ENCODE data around the gene SREK1IP1. TPM values are rescaled to one million over a fixed set of nuclear protein-coding genes. Genes with fewer than 3 reads are reported as not detected.
A peak's percentile ranks its signal among the peaks of the same experiment; 100 is the strongest.

Gene SREK1IP1
- total and polyA plus RNA-seq, 9 of the 15 experiments (the other 6 are each of a cell fraction or from before 2014, with no cell fraction given): 6.9 to 45.2 (median 21.7) TPM

DNA sequence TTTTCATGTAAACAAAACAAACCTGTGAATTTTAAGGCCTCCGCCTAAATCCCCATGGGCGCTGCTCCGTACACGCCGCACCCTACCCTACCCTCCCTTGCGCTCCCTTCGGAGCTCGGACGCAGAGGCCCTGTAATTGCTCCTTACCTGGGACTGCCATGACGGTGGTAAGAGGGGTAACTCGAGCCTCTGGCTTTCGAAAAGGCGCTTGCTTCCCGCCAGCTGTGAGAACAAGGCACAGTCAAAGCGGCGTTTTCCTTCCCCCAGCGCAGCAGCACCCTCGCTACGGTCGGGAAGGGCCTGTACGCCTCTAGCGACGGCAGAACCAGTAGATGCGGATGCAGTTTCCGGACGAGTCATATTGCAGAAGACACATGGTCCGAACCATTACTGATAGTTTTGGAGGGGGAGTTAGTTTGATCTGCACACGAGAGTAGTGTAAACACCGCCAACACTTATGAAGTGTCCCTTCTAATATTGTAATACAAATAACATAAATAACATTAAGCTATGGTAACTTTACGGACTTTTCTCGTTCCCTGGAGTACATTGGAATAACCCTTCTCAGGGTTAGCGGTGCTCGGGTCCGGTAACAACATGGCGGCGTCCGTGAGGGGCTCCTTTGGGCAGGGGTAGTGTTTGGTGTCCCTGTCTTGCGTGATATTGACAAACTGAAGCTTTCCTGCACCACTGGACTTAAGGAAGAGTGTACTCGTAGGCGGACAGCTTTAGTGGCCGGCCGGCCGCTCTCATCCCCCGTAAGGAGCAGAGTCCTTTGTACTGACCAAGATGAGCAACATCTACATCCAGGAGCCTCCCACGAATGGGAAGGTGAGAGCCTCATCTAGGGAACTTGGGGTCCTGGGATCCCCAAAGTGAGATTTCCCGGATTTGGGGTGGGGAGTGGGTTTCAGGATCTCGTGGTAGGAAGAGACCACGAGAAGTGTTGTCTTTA lies at the start of gene SREK1IP1, which contains the start of gene CWC27 (continued):
- TF ChIP-seq MYC (IDR thresholded peaks at IDR 0.05; ENCODE audit: low read depth, low read length) (peak; percentile 61), MYC (CRISPR knock-in tag; IDR thresholded peaks at IDR 0.05; ENCODE audit: borderline replicate concordance, low read depth) (0 out of 2 replicates have a peak, but pooled peaks have one; percentile 28), TAF9B (IDR thresholded peaks at IDR 0.05; ENCODE audit: partially characterized antibody) (peak; percentile 82), GATA2 (CRISPR knock-in tag; IDR thresholded peaks at IDR 0.05) (no peak), NCOA1 (IDR thresholded peaks at IDR 0.05; ENCODE audit: low read depth) (peak; percentile 97), CCAR2 (IDR thresholded peaks at IDR 0.05; ENCODE audit: low read depth, low read length) (no peak), ZNF75A (CRISPR knock-in tag; IDR thresholded peaks at IDR 0.05) (no peak)
- TF ChIP-seq, protein P1, sequence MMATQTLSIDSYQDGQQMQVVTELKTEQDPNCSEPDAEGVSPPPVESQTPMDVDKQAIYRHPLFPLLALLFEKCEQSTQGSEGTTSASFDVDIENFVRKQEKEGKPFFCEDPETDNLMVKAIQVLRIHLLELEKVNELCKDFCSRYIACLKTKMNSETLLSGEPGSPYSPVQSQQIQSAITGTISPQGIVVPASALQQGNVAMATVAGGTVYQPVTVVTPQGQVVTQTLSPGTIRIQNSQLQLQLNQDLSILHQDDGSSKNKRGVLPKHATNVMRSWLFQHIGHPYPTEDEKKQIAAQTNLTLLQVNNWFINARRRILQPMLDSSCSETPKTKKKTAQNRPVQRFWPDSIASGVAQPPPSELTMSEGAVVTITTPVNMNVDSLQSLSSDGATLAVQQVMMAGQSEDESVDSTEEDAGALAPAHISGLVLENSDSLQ (IDR thresholded peaks at IDR 0.05): no peak
- TF ChIP-seq, protein P2, sequence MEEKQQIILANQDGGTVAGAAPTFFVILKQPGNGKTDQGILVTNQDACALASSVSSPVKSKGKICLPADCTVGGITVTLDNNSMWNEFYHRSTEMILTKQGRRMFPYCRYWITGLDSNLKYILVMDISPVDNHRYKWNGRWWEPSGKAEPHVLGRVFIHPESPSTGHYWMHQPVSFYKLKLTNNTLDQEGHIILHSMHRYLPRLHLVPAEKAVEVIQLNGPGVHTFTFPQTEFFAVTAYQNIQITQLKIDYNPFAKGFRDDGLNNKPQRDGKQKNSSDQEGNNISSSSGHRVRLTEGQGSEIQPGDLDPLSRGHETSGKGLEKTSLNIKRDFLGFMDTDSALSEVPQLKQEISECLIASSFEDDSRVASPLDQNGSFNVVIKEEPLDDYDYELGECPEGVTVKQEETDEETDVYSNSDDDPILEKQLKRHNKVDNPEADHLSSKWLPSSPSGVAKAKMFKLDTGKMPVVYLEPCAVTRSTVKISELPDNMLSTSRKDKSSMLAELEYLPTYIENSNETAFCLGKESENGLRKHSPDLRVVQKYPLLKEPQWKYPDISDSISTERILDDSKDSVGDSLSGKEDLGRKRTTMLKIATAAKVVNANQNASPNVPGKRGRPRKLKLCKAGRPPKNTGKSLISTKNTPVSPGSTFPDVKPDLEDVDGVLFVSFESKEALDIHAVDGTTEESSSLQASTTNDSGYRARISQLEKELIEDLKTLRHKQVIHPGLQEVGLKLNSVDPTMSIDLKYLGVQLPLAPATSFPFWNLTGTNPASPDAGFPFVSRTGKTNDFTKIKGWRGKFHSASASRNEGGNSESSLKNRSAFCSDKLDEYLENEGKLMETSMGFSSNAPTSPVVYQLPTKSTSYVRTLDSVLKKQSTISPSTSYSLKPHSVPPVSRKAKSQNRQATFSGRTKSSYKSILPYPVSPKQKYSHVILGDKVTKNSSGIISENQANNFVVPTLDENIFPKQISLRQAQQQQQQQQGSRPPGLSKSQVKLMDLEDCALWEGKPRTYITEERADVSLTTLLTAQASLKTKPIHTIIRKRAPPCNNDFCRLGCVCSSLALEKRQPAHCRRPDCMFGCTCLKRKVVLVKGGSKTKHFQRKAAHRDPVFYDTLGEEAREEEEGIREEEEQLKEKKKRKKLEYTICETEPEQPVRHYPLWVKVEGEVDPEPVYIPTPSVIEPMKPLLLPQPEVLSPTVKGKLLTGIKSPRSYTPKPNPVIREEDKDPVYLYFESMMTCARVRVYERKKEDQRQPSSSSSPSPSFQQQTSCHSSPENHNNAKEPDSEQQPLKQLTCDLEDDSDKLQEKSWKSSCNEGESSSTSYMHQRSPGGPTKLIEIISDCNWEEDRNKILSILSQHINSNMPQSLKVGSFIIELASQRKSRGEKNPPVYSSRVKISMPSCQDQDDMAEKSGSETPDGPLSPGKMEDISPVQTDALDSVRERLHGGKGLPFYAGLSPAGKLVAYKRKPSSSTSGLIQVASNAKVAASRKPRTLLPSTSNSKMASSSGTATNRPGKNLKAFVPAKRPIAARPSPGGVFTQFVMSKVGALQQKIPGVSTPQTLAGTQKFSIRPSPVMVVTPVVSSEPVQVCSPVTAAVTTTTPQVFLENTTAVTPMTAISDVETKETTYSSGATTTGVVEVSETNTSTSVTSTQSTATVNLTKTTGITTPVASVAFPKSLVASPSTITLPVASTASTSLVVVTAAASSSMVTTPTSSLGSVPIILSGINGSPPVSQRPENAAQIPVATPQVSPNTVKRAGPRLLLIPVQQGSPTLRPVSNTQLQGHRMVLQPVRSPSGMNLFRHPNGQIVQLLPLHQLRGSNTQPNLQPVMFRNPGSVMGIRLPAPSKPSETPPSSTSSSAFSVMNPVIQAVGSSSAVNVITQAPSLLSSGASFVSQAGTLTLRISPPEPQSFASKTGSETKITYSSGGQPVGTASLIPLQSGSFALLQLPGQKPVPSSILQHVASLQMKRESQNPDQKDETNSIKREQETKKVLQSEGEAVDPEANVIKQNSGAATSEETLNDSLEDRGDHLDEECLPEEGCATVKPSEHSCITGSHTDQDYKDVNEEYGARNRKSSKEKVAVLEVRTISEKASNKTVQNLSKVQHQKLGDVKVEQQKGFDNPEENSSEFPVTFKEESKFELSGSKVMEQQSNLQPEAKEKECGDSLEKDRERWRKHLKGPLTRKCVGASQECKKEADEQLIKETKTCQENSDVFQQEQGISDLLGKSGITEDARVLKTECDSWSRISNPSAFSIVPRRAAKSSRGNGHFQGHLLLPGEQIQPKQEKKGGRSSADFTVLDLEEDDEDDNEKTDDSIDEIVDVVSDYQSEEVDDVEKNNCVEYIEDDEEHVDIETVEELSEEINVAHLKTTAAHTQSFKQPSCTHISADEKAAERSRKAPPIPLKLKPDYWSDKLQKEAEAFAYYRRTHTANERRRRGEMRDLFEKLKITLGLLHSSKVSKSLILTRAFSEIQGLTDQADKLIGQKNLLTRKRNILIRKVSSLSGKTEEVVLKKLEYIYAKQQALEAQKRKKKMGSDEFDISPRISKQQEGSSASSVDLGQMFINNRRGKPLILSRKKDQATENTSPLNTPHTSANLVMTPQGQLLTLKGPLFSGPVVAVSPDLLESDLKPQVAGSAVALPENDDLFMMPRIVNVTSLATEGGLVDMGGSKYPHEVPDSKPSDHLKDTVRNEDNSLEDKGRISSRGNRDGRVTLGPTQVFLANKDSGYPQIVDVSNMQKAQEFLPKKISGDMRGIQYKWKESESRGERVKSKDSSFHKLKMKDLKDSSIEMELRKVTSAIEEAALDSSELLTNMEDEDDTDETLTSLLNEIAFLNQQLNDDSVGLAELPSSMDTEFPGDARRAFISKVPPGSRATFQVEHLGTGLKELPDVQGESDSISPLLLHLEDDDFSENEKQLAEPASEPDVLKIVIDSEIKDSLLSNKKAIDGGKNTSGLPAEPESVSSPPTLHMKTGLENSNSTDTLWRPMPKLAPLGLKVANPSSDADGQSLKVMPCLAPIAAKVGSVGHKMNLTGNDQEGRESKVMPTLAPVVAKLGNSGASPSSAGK (IDR thresholded peaks at IDR 0.05): no peak
- TF ChIP-seq, protein P3, sequence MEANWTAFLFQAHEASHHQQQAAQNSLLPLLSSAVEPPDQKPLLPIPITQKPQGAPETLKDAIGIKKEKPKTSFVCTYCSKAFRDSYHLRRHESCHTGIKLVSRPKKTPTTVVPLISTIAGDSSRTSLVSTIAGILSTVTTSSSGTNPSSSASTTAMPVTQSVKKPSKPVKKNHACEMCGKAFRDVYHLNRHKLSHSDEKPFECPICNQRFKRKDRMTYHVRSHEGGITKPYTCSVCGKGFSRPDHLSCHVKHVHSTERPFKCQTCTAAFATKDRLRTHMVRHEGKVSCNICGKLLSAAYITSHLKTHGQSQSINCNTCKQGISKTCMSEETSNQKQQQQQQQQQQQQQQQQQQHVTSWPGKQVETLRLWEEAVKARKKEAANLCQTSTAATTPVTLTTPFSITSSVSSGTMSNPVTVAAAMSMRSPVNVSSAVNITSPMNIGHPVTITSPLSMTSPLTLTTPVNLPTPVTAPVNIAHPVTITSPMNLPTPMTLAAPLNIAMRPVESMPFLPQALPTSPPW (CRISPR knock-in tag; IDR thresholded peaks at IDR 0.05): peak; percentile 39
